Adrenal gland (tissue), 12 donors: ENCODE results near the gene AKAP13. TPM values are rescaled to one million over a fixed set of nuclear protein-coding genes. Genes with fewer than 3 reads are reported as not detected.

Experiments used
- DNase-seq, 7 donors: peaks; one replicate each; pipeline ENCODE4 v3.0.0-alpha.2; 2019 to 2020
- H3K27ac ChIP-seq, 5 donors: fragments of 200-600 bp; sonication (generic) in 4 of 5; 1 replicate in 3 of 5; 2 replicates in 2 of 5; pipeline versions ENCODE4 v1.5.1 to v1.8.0; 2016 to 2020; ENCODE audit warnings: mild to moderate bottlenecking in 1 of 5
- H3K27me3 ChIP-seq: fragments of 200-600 bp; 2 replicates; pipeline ENCODE4 v1.8.0; 2021
- H3K36me3 ChIP-seq, 2 donors: fragments of 200-600 bp; replicated peaks in 1 of 2; 1 replicate in 1 of 2; 2 replicates in 1 of 2; pipeline versions ENCODE4 v1.5.1 to v1.8.0; 2018 to 2022
- H3K4me1 ChIP-seq, 2 donors: fragments of 200-600 bp; replicated peaks in 1 of 2; 1 replicate in 1 of 2; 2 replicates in 1 of 2; pipeline versions ENCODE4 v1.5.1 to v1.8.0; 2018 to 2021
- H3K4me3 ChIP-seq, 4 donors: fragments of 200-600 bp; sonication (generic) in 3 of 4; one replicate each; pipeline ENCODE4 v1.5.1; 2016 to 2018
- H3K9me3 ChIP-seq, 3 donors: fragments of 200-600 bp; sonication (generic) in 1 of 3; replicated peaks in 1 of 3; 1 replicate in 2 of 3; 2 replicates in 1 of 3; pipeline versions ENCODE4 v1.5.1 to v1.8.0; 2016 to 2021
- POLR2A ChIP-seq, 2 donors: fragments of 450-650 bp; IDR thresholded peaks; one replicate each; pipeline ENCODE4 v1.6.1; 2017; ENCODE audit warnings: antibody characterized with exemption in 2 of 2, mild to moderate bottlenecking in 2 of 2, moderate library complexity in 1 of 2
- WGBS, 4 donors: extraction: QIAGEN DNeasy Blood & Tissue Kit in 2 of 4; methylation state at CpG; one replicate each; pipeline versions ENCODE4 v1.1.5 to v1.1.7; 2013 to 2017; 5-methylcytosine and 5-hydroxymethylcytosine counted together
- intact Hi-C, 2 donors: fragments of 100-400 bp; cut with DNase I; formaldehyde crosslinking; loops; one replicate each; pipeline versions ENCODE4 v1.14.1 to v1.15.0; 2022 to 2023
- polyA plus RNA-seq, 3 donors: library from polyadenylated mRNA; stranded (reverse); fragments of 200-250 nt in 2 of 3; fragments of 350-450 nt in 1 of 3; fragmentation: Illumina TruSeq in 1 of 3; extraction: RNeasy Lipid Tissue Mini Kit (QIAGEN cat#74804) in 1 of 3; gene quantifications; one replicate each; pipeline ENCODE4 v1.2.3, GENCODE V29; 2013 to 2014
- total RNA-seq, 9 donors: library from RNA; depleted of rRNA in 4 of 9; stranded (reverse); fragments of >200 nt in 4 of 9; fragments of 120-200 nt in 1 of 9; fragmentation: NEBNext Ultra II Directional in 1 of 9; extraction: Animal tissue kit (Norgen Biotek cat#: 25700) in 1 of 9; gene quantifications; one replicate each; pipeline versions ENCODE4 v1.1.0 to v1.2.4, GENCODE V29; 2013 to 2023
- TF ChIP-seq, protein P1 (sequence below), 6 experiments: fragments of 450-650 bp in 4 of 6; fragments of 200-600 bp in 2 of 6; sonication (generic) in 1 of 6; IDR thresholded peaks; 1 replicate in 5 of 6; 2 replicates in 1 of 6; pipeline versions ENCODE4 v1.5.1 to v1.8.0; 2016 to 2021; ENCODE audit warnings: antibody characterized with exemption in 6 of 6, mild to moderate bottlenecking in 2 of 6, moderate library complexity in 1 of 6
- donor health status: healthy with polysubstance abuse.
- donor health status: Bipolar disorder and iron deficiency.
- donor health status: DM: yes; HTN: yes; CAD: no.
- donor health status: DM: no; HTN: no; CAD: no.
- donor health status: DM: no; HTN: no; CAD: no.
- donor health status: DM: yes; HTN: yes; CAD: no.

The AKAP13 gene
- total and polyA plus RNA-seq, 12 donors = 42.7 to 144 (median 89.2) TPM

DNA sequence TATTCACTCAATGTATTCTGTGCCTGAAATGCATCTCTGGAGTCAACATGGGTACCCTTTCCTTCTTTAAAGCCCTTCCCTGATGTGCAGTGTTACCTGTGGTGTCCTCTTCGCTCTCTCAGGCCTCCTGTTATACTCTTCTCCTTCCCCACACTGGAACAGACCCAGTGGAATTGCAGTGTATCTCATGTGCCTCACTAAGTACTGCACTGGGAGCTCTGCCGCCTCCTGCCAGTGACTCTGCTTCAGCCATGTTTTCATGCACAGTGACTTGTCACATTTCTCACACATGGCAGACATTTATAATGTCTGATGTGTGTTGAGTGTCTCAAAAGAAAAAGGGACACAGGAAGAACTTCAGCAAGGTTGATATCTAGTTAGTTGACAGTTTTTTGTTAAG is 223.3 kb downstream of the AKAP13 start:
- H3K36me3 ChIP-seq = peaks cover 0 to 7% of the 10 kb centered on the region in 2 donors
- H3K9me3 ChIP-seq = no peaks in the 10 kb centered on the region
- H3K27ac ChIP-seq = no peak overlapping the region
- H3K4me3 ChIP-seq = no peak overlapping the region
- TF ChIP-seq, protein P1, sequence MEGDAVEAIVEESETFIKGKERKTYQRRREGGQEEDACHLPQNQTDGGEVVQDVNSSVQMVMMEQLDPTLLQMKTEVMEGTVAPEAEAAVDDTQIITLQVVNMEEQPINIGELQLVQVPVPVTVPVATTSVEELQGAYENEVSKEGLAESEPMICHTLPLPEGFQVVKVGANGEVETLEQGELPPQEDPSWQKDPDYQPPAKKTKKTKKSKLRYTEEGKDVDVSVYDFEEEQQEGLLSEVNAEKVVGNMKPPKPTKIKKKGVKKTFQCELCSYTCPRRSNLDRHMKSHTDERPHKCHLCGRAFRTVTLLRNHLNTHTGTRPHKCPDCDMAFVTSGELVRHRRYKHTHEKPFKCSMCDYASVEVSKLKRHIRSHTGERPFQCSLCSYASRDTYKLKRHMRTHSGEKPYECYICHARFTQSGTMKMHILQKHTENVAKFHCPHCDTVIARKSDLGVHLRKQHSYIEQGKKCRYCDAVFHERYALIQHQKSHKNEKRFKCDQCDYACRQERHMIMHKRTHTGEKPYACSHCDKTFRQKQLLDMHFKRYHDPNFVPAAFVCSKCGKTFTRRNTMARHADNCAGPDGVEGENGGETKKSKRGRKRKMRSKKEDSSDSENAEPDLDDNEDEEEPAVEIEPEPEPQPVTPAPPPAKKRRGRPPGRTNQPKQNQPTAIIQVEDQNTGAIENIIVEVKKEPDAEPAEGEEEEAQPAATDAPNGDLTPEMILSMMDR (IDR thresholded peaks at IDR 0.05) = no peak
- TF ChIP-seq POLR2A (IDR thresholded peaks at IDR 0.05) = no peak
- 91 to 100% (median 97%) methylated on average over 2 of the region's 2 CpGs for WGBS, 4 donors
- intact Hi-C loops = no loop called here
- H3K27me3 ChIP-seq = no peaks in the 10 kb centered on the region
- H3K4me1 ChIP-seq = peaks cover 10 to 35% of the 10 kb centered on the region in 2 donors
- no peak for DNase-seq

DNA sequence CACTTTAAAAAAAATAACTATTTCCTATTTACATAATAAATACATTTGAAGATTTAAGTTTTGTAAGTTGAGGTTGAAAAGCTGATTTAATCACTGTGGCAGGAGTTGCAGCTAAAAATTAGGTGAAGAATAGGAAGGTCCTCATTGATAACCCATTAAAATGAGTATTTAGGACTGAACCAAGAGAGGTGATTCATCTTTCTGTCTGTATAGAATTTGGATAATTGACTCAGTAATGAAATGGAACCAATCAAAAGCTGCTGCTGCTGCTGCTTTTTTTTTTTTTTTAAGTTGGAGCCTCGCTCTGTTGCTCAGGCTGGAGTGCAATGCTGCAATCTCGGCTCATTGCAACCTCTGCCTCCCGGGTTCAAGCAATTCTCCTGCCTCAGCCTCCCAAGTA is 223.8 kb downstream of the AKAP13 start:
- Histone ChIP-seq H3K36me3 (peaks cover 0 to 7% of the 10 kb centered on the region in 2 donors), H3K27me3 (no peaks in the 10 kb centered on the region), H3K9me3 (no peaks in the 10 kb centered on the region), H3K4me3 (no peak overlapping the region), H3K27ac (no peak overlapping the region), H3K4me1 (peaks cover 10 to 33% of the 10 kb centered on the region in 2 donors)
- intact Hi-C loops = no loop called here
- TF ChIP-seq, protein P1 (IDR thresholded peaks at IDR 0.05) = no peak
- TF ChIP-seq POLR2A (IDR thresholded peaks at IDR 0.05) = no peak
- DNase-seq = no peak
- WGBS, 4 donors = 96 to 100% (median 98%) methylated on average over 3 of the region's 3 CpGs

DNA sequence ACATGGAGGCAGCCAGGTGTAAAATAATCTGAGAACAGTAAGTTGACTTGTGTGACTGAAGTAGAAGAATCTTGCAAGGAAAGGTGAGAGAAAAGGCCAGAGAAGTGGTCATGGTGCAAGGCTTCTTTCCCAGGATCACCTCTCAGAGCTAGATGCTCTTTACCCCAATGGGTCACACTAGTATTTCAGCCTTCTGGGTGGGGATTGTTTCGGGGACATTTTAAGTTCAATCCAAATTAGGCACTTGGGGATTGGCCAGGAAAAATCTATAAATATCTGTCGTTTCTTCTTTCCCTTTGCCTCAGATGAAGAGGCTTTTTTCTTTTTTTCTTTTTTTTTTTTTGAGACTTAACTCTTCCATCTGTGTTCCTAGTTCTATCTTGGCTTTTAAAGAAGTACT is 226.3 kb downstream of the AKAP13 start:
- no peak for TF ChIP-seq POLR2A (IDR thresholded peaks at IDR 0.05)
- TF ChIP-seq, protein P1 (IDR thresholded peaks at IDR 0.05) = no peak
- no peak for DNase-seq
- H3K4me3 ChIP-seq = no peak overlapping the region
- H3K4me1 ChIP-seq = peaks cover 10 to 26% of the 10 kb centered on the region in 2 donors
- H3K36me3 ChIP-seq = peaks cover 0 to 7% of the 10 kb centered on the region in 2 donors
- peak overlapping the region in 2 of 5 donors; percentile 51 to 53 for H3K27ac ChIP-seq
- H3K27me3 ChIP-seq = no peaks in the 10 kb centered on the region
- intact Hi-C loops = no loop called here
- WGBS, 4 donors = 15 to 37% (median 19%) methylated on average over 2 of the region's 2 CpGs
- H3K9me3 ChIP-seq = no peaks in the 10 kb centered on the region

DNA sequence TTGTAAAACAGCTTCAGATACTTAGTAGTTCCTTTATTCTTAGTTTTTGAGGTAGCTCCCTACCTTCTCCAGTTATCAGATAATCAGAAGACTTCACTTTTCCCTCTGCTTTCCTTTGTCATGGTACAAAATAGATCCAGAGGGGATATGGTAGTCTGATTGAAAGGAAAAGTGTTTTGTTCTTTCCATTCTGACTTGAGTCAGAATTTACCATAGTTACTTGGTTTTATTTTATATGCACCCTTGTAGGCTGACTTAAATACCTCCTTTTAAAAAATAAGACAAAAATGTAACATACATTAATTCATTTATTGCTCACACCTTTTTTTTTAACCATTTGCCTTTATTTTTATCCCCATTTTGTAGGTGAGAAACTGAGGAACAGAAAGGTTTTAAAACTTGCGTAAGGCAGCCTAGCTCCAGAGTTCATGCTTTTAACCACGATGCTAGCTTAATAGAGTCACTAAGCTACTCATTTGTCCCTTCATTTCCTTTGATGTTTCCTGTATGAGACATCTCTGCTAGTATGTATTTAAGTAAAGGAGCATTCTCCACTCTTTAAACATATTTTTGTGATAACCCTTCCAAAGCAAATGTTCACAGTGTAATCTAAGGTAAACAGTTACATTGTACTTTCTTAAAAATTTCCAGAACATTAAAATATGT is 226.9 kb downstream of the AKAP13 start:
- no peaks in the 10 kb centered on the region for H3K9me3 ChIP-seq
- H3K4me3 ChIP-seq = no peak overlapping the region
- peaks cover 0 to 7% of the 10 kb centered on the region in 2 donors for H3K36me3 ChIP-seq
- intact Hi-C loops = no loop called here
- WGBS, 4 donors = 45 to 57% (median 49%) methylated on average over 2 of the region's 2 CpGs
- peak overlapping the region in 3 of 5 donors; percentile 2 to 53 (median 51) for H3K27ac ChIP-seq
- TF ChIP-seq, protein P1 (IDR thresholded peaks at IDR 0.05) = no peak
- no peak for TF ChIP-seq POLR2A (IDR thresholded peaks at IDR 0.05)
- peaks cover 10 to 26% of the 10 kb centered on the region in 2 donors for H3K4me1 ChIP-seq
- DNase-seq = no peak
- H3K27me3 ChIP-seq = no peaks in the 10 kb centered on the region
